ENCODE results near the gene PCGF1.

- TF ChIP-seq CTCF (IDR thresholded peaks at IDR 0.05; ENCODE audit: low read length), result no peak
- TF ChIP-seq EZH2 (IDR thresholded peaks at IDR 0.05; ENCODE audit: borderline replicate concordance, low read length), result no peak
Measured at GRCh38 chr2:74537140-74537539, 29.6 kb upstream of the PCGF1 start.
